Glutamatergic neuron (in vitro differentiated cells): ENCODE measurements around the gene FGF22. TPM values are rescaled to one million over a fixed set of nuclear protein-coding genes. Genes with fewer than 3 reads are reported as not detected.
A peak's percentile ranks its signal among the peaks of the same experiment; 100 is the strongest.
"Not testable (repeated sequence)": the region's sequence is repeated elsewhere in the genome, so short reads cannot be mapped to it uniquely, and the experiment has no call there.

Source experiments
- DNase-seq: peaks from one replicate; pipeline ENCODE4 v3.0.0; 2022
- H3K27ac Mint-ChIP-seq: one replicate; pipeline ENCODE4 v1.8.0; 2020; ENCODE audit warnings: mild to moderate bottlenecking, mixed read lengths, inconsistent platforms; ENCODE audit not compliant: unreplicated experiment
- H3K27me3 Mint-ChIP-seq: one replicate; pipeline ENCODE4 v1.8.0; 2020; ENCODE audit warnings: mild to moderate bottlenecking, moderate library complexity, mixed read lengths, inconsistent platforms; ENCODE audit not compliant: unreplicated experiment
- H3K36me3 Mint-ChIP-seq: one replicate; pipeline ENCODE4 v1.8.0; 2020; ENCODE audit warnings: mild to moderate bottlenecking, mixed read lengths, inconsistent platforms; ENCODE audit not compliant: unreplicated experiment
- H3K4me1 Mint-ChIP-seq: one replicate; pipeline ENCODE4 v1.8.0; 2020; ENCODE audit warnings: mild to moderate bottlenecking, low read depth, mixed read lengths, inconsistent platforms; ENCODE audit not compliant: unreplicated experiment
- H3K4me3 Mint-ChIP-seq: one replicate; pipeline ENCODE4 v1.8.0; 2020; ENCODE audit warnings: mild to moderate bottlenecking, mixed read lengths, inconsistent platforms; ENCODE audit not compliant: unreplicated experiment
- H3K9me3 Mint-ChIP-seq: one replicate; pipeline ENCODE4 v1.8.0; 2020; ENCODE audit warnings: mild to moderate bottlenecking, moderate library complexity, mixed read lengths, inconsistent platforms; ENCODE audit not compliant: unreplicated experiment
- CTCF ChIP-seq: fragments of 200-600 bp; sonication (generic); IDR thresholded peaks from one replicate; pipeline ENCODE4 v1.5.0; 2021; ENCODE audit not compliant: partially characterized antibody, unreplicated experiment
- total RNA-seq: library from RNA; stranded (reverse); fragmentation: NEBNext Ultra II Directional; extraction: Animal tissue kit (Norgen Biotek cat#: 25700); gene quantifications from one replicate; pipeline ENCODE4 v1.2.1, GENCODE V29; 2021; ENCODE audit not compliant: unreplicated experiment

The FGF22 gene
- total RNA-seq, 1 donor from 2014 or later: 1.5 TPM

- peaks cover 9% of the 10 kb centered on the region for H3K36me3 Mint-ChIP-seq
- peaks cover 4% of the 10 kb centered on the region for H3K27me3 Mint-ChIP-seq
- no peaks in the 10 kb centered on the region for H3K4me1 Mint-ChIP-seq
- TF ChIP-seq CTCF: no peak
- H3K27ac Mint-ChIP-seq: no peak overlapping the region
- H3K4me3 Mint-ChIP-seq: no peak overlapping the region
- peaks cover 11% of the 10 kb centered on the region for H3K9me3 Mint-ChIP-seq
- DNase-seq: no peak
These were observed 42.0 kb upstream of the FGF22 start for GRCh38 chr19:597406-598315.

- Mint-ChIP-seq H3K27ac (no peak overlapping the region), H3K36me3 (peaks cover 10% of the 10 kb centered on the region), H3K4me3 (no peak overlapping the region), H3K4me1 (no peaks in the 10 kb centered on the region), H3K27me3 (peaks cover 5% of the 10 kb centered on the region), H3K9me3 (peaks cover 11% of the 10 kb centered on the region)
- no peak for DNase-seq
- TF ChIP-seq CTCF: no peak
These were observed 38.4 kb upstream of the FGF22 start for GRCh38 chr19:601310-601709.

- peaks cover 5% of the 10 kb centered on the region for H3K27me3 Mint-ChIP-seq
- peaks cover 10% of the 10 kb centered on the region for H3K36me3 Mint-ChIP-seq
- no peak overlapping the region for H3K27ac Mint-ChIP-seq
- no peaks in the 10 kb centered on the region for H3K4me1 Mint-ChIP-seq
- peaks cover 11% of the 10 kb centered on the region for H3K9me3 Mint-ChIP-seq
- DNase-seq: no peak
- H3K4me3 Mint-ChIP-seq: no peak overlapping the region
- no peak for TF ChIP-seq CTCF
These were observed 37.9 kb upstream of the FGF22 start for GRCh38 chr19:601790-602189.

- no peak overlapping the region for H3K27ac Mint-ChIP-seq
These were observed 37.0 kb upstream of the FGF22 start for GRCh38 chr19:602391-603301.

GRCh38 chr19:603302-603639 lies 36.4 kb upstream of the FGF22 start:
- Mint-ChIP-seq H3K9me3 (peaks cover 11% of the 10 kb centered on the region), H3K27ac (peak overlapping the region; percentile 17)
- not testable (repeated sequence) for H3K4me1 Mint-ChIP-seq, DNase-seq, H3K27me3 Mint-ChIP-seq, H3K36me3 Mint-ChIP-seq, H3K4me3 Mint-ChIP-seq

More at GRCh38 chr19:602391-603301, 37.0 kb upstream of the FGF22 start:
- no peak overlapping the region for H3K4me3 Mint-ChIP-seq
- H3K4me1 Mint-ChIP-seq: no peaks in the 10 kb centered on the region
- peaks cover 8% of the 10 kb centered on the region for H3K27me3 Mint-ChIP-seq
- peaks cover 10% of the 10 kb centered on the region for H3K36me3 Mint-ChIP-seq
- H3K9me3 Mint-ChIP-seq: peaks cover 11% of the 10 kb centered on the region
- DNase-seq: no peak
- no peak for TF ChIP-seq CTCF

GRCh38 chr19:603779-604178 lies 35.9 kb upstream of the FGF22 start:
- not testable (repeated sequence) for H3K4me1 Mint-ChIP-seq, H3K27me3 Mint-ChIP-seq, H3K27ac Mint-ChIP-seq, H3K4me3 Mint-ChIP-seq, H3K36me3 Mint-ChIP-seq, DNase-seq
- peaks cover 11% of the 10 kb centered on the region for H3K9me3 Mint-ChIP-seq
